ENCODE data around the gene MAST4.

Gene MAST4

DNA sequence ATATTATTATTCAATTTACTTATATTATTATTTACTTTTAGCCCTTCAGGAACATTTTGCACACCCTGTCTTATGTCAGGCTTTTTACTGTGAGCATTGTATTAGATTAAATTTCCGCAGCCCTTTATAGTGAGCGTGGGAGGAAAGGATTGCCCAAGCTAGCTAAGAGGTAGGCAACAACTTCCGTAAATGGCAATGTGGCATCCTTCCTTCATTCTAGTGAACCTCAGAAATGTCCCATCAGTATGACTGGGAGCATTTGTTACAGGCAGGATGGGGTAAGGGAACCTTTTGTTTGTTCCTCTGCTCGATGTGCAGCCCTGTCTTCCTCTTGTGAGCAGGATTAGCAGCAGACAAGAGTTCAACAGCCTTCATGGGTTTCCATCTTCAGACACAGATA is 606.6 kb downstream of the MAST4 start:
- H3K9me3 ChIP-seq (ENCODE audit: low read depth, low read length): no peaks in the 10 kb centered on the region
- no peak overlapping the region for H3K27ac ChIP-seq
- H3K4me3 ChIP-seq: no peak overlapping the region
- DNase-seq (ENCODE audit: low read depth, low spot score): no peak
- H3K9ac ChIP-seq (ENCODE audit: insufficient read length): no peak overlapping the region
- H3K36me3 ChIP-seq (ENCODE audit: insufficient read depth, low read length): no peaks in the 10 kb centered on the region
- TF ChIP-seq FOXP2 (optimal IDR thresholded peaks at IDR 0.05; ENCODE audit: control extremely low read depth, extremely low read length, insufficient read depth): no peak

- H3K36me3 ChIP-seq (ENCODE audit: insufficient read depth, low read length): no peaks in the 10 kb centered on the region
- H3K4me3 ChIP-seq: no peak overlapping the region
- no peaks in the 10 kb centered on the region for H3K9me3 ChIP-seq (ENCODE audit: low read depth, low read length)
- no peak overlapping the region for H3K9ac ChIP-seq (ENCODE audit: insufficient read length)
- no peak overlapping the region for H3K27ac ChIP-seq
- no peak for TF ChIP-seq POLR2AphosphoS5 (IDR thresholded peaks at IDR 0.05; ENCODE audit: borderline replicate concordance, low read depth, low read length)
- TF ChIP-seq EZH2 (IDR thresholded peaks at IDR 0.05): no peak
- no peak for TF ChIP-seq FOXP2 (optimal IDR thresholded peaks at IDR 0.05; ENCODE audit: control extremely low read depth, extremely low read length, insufficient read depth)
- no peak for DNase-seq (ENCODE audit: low read depth, low spot score)
Measured at GRCh38 chr5:67203701-67204074, 607.5 kb downstream of the MAST4 start.

- Histone ChIP-seq H3K4me3 (no peak overlapping the region), H3K27ac (no peak overlapping the region), H3K9me3 (ENCODE audit: low read depth, low read length) (no peaks in the 10 kb centered on the region), H3K9ac (ENCODE audit: insufficient read length) (no peak overlapping the region), H3K36me3 (ENCODE audit: insufficient read depth, low read length) (no peaks in the 10 kb centered on the region)
- TF ChIP-seq EZH2 (IDR thresholded peaks at IDR 0.05) (no peak), FOXP2 (optimal IDR thresholded peaks at IDR 0.05; ENCODE audit: control extremely low read depth, extremely low read length, insufficient read depth) (no peak), POLR2AphosphoS5 (IDR thresholded peaks at IDR 0.05; ENCODE audit: borderline replicate concordance, low read depth, low read length) (no peak)
- DNase-seq (ENCODE audit: low read depth, low spot score): no peak
Measured at GRCh38 chr5:67204821-67205220, 608.6 kb downstream of the MAST4 start.

- Histone ChIP-seq H3K36me3 (ENCODE audit: insufficient read depth, low read length) (no peaks in the 10 kb centered on the region), H3K9me3 (ENCODE audit: low read depth, low read length) (no peaks in the 10 kb centered on the region), H3K27ac (no peak overlapping the region), H3K4me3 (no peak overlapping the region), H3K9ac (ENCODE audit: insufficient read length) (no peak overlapping the region)
- TF ChIP-seq EZH2 (IDR thresholded peaks at IDR 0.05) (no peak), FOXP2 (optimal IDR thresholded peaks at IDR 0.05; ENCODE audit: control extremely low read depth, extremely low read length, insufficient read depth) (no peak), POLR2AphosphoS5 (IDR thresholded peaks at IDR 0.05; ENCODE audit: borderline replicate concordance, low read depth, low read length) (no peak)
- DNase-seq (ENCODE audit: low read depth, low spot score): no peak
Measured at GRCh38 chr5:67205981-67206380, 609.8 kb downstream of the MAST4 start.

- Histone ChIP-seq H3K9me3 (ENCODE audit: low read depth, low read length) (no peaks in the 10 kb centered on the region), H3K27ac (no peak overlapping the region), H3K4me3 (no peak overlapping the region), H3K9ac (ENCODE audit: insufficient read length) (no peak overlapping the region), H3K36me3 (ENCODE audit: insufficient read depth, low read length) (no peaks in the 10 kb centered on the region)
- DNase-seq (ENCODE audit: low read depth, low spot score): no peak
- TF ChIP-seq POLR2AphosphoS5 (IDR thresholded peaks at IDR 0.05; ENCODE audit: borderline replicate concordance, low read depth, low read length) (no peak), FOXP2 (optimal IDR thresholded peaks at IDR 0.05; ENCODE audit: control extremely low read depth, extremely low read length, insufficient read depth) (no peak), EZH2 (IDR thresholded peaks at IDR 0.05) (no peak)
Measured at GRCh38 chr5:67206461-67206860, 610.3 kb downstream of the MAST4 start.

DNA sequence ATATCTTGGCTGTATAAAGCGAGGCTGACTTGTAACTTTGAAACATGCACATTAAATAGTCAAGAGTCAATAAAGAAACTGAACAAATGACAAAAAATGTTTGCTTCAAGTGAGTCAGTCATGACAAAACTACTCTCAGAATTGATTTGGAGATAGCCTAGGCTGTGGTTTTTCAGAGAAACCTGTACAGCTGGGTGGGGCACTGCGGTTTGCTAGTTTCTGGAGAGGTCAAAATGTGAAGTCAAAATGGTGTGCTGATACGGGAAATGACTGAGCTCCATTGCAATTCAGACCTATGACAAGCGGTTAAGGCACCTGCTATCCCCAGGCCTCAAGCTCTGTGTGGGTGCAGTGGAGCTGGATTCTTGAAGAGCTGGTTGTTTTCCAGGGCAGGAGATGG is 610.7 kb downstream of the MAST4 start:
- Histone ChIP-seq H3K36me3 (ENCODE audit: insufficient read depth, low read length) (no peaks in the 10 kb centered on the region), H3K9me3 (ENCODE audit: low read depth, low read length) (no peaks in the 10 kb centered on the region), H3K27ac (no peak overlapping the region), H3K9ac (ENCODE audit: insufficient read length) (no peak overlapping the region), H3K4me3 (no peak overlapping the region)
- TF ChIP-seq FOXP2 (optimal IDR thresholded peaks at IDR 0.05; ENCODE audit: control extremely low read depth, extremely low read length, insufficient read depth) (no peak), POLR2AphosphoS5 (IDR thresholded peaks at IDR 0.05; ENCODE audit: borderline replicate concordance, low read depth, low read length) (no peak), EZH2 (IDR thresholded peaks at IDR 0.05) (no peak)
- no peak for DNase-seq (ENCODE audit: low read depth, low spot score)

GRCh38 chr5:67208403-67208802 is 612.2 kb downstream of the MAST4 start:
- Histone ChIP-seq H3K36me3 (ENCODE audit: insufficient read depth, low read length) (no peaks in the 10 kb centered on the region), H3K4me3 (no peak overlapping the region), H3K9me3 (ENCODE audit: low read depth, low read length) (no peaks in the 10 kb centered on the region), H3K9ac (ENCODE audit: insufficient read length) (no peak overlapping the region), H3K27ac (no peak overlapping the region)
- no peak for DNase-seq (ENCODE audit: low read depth, low spot score)
- TF ChIP-seq POLR2AphosphoS5 (IDR thresholded peaks at IDR 0.05; ENCODE audit: borderline replicate concordance, low read depth, low read length) (no peak), EZH2 (IDR thresholded peaks at IDR 0.05) (no peak), FOXP2 (optimal IDR thresholded peaks at IDR 0.05; ENCODE audit: control extremely low read depth, extremely low read length, insufficient read depth) (no peak)

DNA sequence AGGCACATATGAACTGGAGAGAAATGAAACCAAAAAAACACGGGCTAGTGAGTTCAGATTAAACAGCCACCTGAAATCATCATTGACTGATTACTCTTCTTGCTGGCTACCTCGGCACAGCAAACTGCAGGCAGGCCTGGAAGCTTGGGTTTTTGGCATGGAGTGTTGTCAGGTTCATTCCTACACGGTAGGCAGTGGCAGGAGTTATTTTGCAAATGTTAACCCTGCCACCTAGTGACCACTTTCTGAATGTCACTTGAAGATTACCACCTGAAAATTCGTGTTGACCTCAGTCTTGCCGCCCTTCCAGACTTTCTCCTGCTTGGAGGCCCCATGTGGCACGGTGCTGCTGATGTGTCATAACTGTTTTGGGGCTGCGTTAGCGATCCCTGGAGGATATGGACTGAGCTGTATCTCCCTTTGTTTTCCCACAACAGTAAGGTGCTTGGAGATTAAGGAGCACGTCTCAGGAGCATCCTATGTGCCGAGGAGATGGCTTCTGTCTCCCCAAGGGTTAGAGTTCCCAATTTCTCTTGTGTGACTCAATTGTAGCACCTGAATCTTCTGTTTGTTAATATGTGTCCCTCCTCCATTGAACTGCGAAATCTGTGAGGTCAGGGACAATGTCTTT is 613.1 kb downstream of the MAST4 start:
- TF ChIP-seq POLR2AphosphoS5 (IDR thresholded peaks at IDR 0.05; ENCODE audit: borderline replicate concordance, low read depth, low read length) (no peak), FOXP2 (optimal IDR thresholded peaks at IDR 0.05; ENCODE audit: control extremely low read depth, extremely low read length, insufficient read depth) (no peak), EZH2 (IDR thresholded peaks at IDR 0.05) (no peak)
- no peaks in the 10 kb centered on the region for H3K36me3 ChIP-seq (ENCODE audit: insufficient read depth, low read length)
- DNase-seq (ENCODE audit: low read depth, low spot score): peak; percentile 63
- no peak overlapping the region for H3K4me3 ChIP-seq
- no peak overlapping the region for H3K27ac ChIP-seq
- H3K9ac ChIP-seq (ENCODE audit: insufficient read length): no peak overlapping the region
- H3K9me3 ChIP-seq (ENCODE audit: low read depth, low read length): no peaks in the 10 kb centered on the region

GRCh38 chr5:67211926-67212325 is 615.7 kb downstream of the MAST4 start:
- Histone ChIP-seq H3K9me3 (ENCODE audit: low read depth, low read length) (no peaks in the 10 kb centered on the region), H3K9ac (ENCODE audit: insufficient read length) (no peak overlapping the region), H3K36me3 (ENCODE audit: insufficient read depth, low read length) (no peaks in the 10 kb centered on the region), H3K27ac (no peak overlapping the region), H3K4me3 (no peak overlapping the region)
- no peak for DNase-seq (ENCODE audit: low read depth, low spot score)
- no peak for TF ChIP-seq FOXP2 (optimal IDR thresholded peaks at IDR 0.05; ENCODE audit: control extremely low read depth, extremely low read length, insufficient read depth)
- TF ChIP-seq POLR2AphosphoS5 (IDR thresholded peaks at IDR 0.05; ENCODE audit: borderline replicate concordance, low read depth, low read length): no peak
- TF ChIP-seq EZH2 (IDR thresholded peaks at IDR 0.05): no peak

Measured in SK-N-MC (cell line).